DOHH2 (cell line): Measurements from ENCODE around the gene EZR.
A peak's percentile ranks its signal among the peaks of the same experiment; 100 is the strongest.

ENCODE experiments used
- H3F3A ChIP-seq: fragments of 200-600 bp; sonication (generic), shearing (Covaris generic); 2 replicates; pipeline ENCODE4 v1.6.0; 2016; ENCODE audit warnings: antibody characterized with exemption, mild to moderate bottlenecking; ENCODE audit not compliant: control insufficient read depth, insufficient read depth
- H3K27ac ChIP-seq: fragments of 200-600 bp; sonication (generic); 2 replicates; pipeline ENCODE4 v1.5.1; 2014; ENCODE audit warnings: low read depth, mild to moderate bottlenecking, low read length, moderate library complexity
- H3K27me3 ChIP-seq: fragments of 200-600 bp; sonication (generic); 2 replicates; pipeline ENCODE4 v1.6.1; 2014; ENCODE audit warnings: mild to moderate bottlenecking, low read length, mixed read lengths; ENCODE audit not compliant: control insufficient read depth
- H3K36me3 ChIP-seq: fragments of 200-600 bp; sonication (generic); 2 replicates; pipeline ENCODE4 v1.6.1; 2014; ENCODE audit warnings: mild to moderate bottlenecking, low read length, moderate library complexity, mixed read lengths; ENCODE audit not compliant: control insufficient read depth
- H3K4me1 ChIP-seq: fragments of 200-600 bp; sonication (generic); 2 replicates; pipeline ENCODE4 v1.6.1; 2014; ENCODE audit warnings: mild to moderate bottlenecking, low read length, mixed read lengths; ENCODE audit not compliant: control insufficient read depth
- H3K4me2 ChIP-seq: fragments of 200-600 bp; sonication (generic); 2 replicates; pipeline ENCODE4 v1.6.0; 2014; ENCODE audit warnings: mild to moderate bottlenecking, low read length, moderate library complexity
- H3K4me3 ChIP-seq: fragments of 200-600 bp; sonication (generic); 2 replicates; pipeline ENCODE4 v1.5.1; 2014; ENCODE audit warnings: mild to moderate bottlenecking, low read length, mixed read lengths
- H3K79me2 ChIP-seq: fragments of 200-600 bp; sonication (generic); 2 replicates; pipeline ENCODE4 v1.6.1; 2014; ENCODE audit warnings: mild to moderate bottlenecking, low read length, mixed read lengths; ENCODE audit not compliant: control insufficient read depth
- H3K9me2 ChIP-seq: fragments of 200-600 bp; sonication (generic); replicated peaks from 2 replicates; pipeline ENCODE4 v1.6.1; 2014; ENCODE audit warnings: mild to moderate bottlenecking, low read length, mixed read lengths; ENCODE audit not compliant: control insufficient read depth
- H3K9me3 ChIP-seq: fragments of 200-600 bp; sonication (generic); 2 replicates; pipeline ENCODE4 v1.6.1; 2014; ENCODE audit warnings: antibody characterized with exemption, low read length, mixed read lengths; ENCODE audit not compliant: control insufficient read depth, insufficient read depth
- H4K20me1 ChIP-seq: fragments of 200-600 bp; sonication (generic); 2 replicates; pipeline ENCODE4 v1.6.0; 2014; ENCODE audit warnings: low read depth, mild to moderate bottlenecking, antibody characterized with exemption, low read length, moderate library complexity; ENCODE audit not compliant: control insufficient read depth, insufficient read depth
- EZH2phosphoT487 ChIP-seq: fragments of 200-600 bp; sonication (generic); IDR thresholded peaks from 2 replicates; pipeline ENCODE4 v1.6.1; 2017; ENCODE audit warnings: borderline replicate concordance, mild to moderate bottlenecking, antibody characterized with exemption, low read length, moderate library complexity, mixed read lengths
- TF ChIP-seq, protein P1 (sequence below): fragments of 200-600 bp; sonication (generic); IDR thresholded peaks from one replicate; pipeline ENCODE4 v1.5.1; 2014; ENCODE audit warnings: antibody characterized with exemption, mild to moderate bottlenecking, low read depth, low read length; ENCODE audit not compliant: poor library complexity, severe bottlenecking

The EZR gene

DNA sequence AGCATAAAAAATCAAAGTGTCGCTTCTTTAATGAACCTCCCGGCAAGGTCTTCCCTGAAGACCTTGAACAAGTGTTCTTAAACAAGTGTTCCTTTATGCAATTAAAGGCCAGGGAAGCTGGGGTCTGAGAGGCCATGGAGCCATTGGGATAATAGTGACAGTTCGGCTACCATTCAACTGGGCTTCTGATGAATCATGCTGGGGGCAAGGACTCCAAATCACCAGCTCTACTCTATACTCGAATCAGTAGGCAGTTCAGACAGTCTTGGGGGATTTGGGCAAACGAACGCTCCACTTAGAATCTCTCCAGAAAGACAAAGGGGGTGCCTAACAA, 34.7 kb upstream of the EZR start:
- Histone ChIP-seq H3K36me3 (no peaks in the 10 kb centered on the region), H3K4me1 (peaks cover 89% of the 10 kb centered on the region), H3K79me2 (peaks cover 12% of the 10 kb centered on the region), H3K4me2 (peak overlapping the region; percentile 84), H4K20me1 (no peaks in the 10 kb centered on the region), H3K27ac (peak overlapping the region; percentile 85), H3F3A (peaks cover 4% of the 10 kb centered on the region), H3K4me3 (peak overlapping the region; percentile 70), H3K27me3 (no peaks in the 10 kb centered on the region), H3K9me2 (no peaks in the 10 kb centered on the region), H3K9me3 (no peaks in the 10 kb centered on the region)
- TF ChIP-seq EZH2phosphoT487, result no peak
- TF ChIP-seq, protein P1, sequence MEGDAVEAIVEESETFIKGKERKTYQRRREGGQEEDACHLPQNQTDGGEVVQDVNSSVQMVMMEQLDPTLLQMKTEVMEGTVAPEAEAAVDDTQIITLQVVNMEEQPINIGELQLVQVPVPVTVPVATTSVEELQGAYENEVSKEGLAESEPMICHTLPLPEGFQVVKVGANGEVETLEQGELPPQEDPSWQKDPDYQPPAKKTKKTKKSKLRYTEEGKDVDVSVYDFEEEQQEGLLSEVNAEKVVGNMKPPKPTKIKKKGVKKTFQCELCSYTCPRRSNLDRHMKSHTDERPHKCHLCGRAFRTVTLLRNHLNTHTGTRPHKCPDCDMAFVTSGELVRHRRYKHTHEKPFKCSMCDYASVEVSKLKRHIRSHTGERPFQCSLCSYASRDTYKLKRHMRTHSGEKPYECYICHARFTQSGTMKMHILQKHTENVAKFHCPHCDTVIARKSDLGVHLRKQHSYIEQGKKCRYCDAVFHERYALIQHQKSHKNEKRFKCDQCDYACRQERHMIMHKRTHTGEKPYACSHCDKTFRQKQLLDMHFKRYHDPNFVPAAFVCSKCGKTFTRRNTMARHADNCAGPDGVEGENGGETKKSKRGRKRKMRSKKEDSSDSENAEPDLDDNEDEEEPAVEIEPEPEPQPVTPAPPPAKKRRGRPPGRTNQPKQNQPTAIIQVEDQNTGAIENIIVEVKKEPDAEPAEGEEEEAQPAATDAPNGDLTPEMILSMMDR, result no peak

DNA sequence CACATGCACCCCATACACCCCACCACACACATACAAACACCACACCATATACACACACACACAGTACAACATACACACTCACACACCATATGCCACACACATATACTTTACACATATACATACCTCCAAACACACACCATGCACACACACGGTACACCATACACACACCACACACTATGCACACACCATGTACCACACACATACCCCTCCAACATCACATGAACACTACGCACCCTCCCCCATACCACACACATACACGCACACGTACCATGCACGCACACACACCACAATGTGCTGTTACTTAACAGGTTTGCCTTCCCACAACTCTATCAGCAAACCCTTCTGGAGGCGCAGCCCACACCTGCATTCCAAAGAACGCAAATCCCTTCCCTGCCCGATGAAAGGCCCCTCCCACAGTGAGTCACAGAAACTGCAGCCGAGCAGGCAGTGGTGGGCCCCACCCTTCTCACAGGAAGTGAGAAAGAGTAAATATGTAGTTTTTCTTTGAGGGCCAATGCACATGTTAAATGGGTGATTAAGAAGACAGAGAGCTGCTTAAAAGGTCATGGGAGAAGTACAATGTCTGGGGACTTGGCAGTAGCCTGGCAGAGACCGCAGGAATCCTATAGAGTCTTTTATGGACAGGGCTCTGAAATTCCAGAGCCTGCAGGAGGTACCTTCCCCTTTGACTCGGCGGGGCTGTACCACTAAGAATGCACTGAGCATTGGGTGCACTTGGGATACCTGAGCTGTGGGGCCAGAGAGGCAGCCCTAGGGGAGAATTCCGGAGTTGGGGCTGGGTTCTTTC, 34.1 kb upstream of the EZR start:
- Histone ChIP-seq H3K27me3 (no peaks in the 10 kb centered on the region), H4K20me1 (no peaks in the 10 kb centered on the region), H3K4me2 (peak overlapping the region; percentile 84), H3K4me1 (peaks cover 83% of the 10 kb centered on the region), H3K9me3 (no peaks in the 10 kb centered on the region), H3K4me3 (peak overlapping the region; percentile 70), H3K9me2 (no peaks in the 10 kb centered on the region), H3K27ac (peak overlapping the region; percentile 85), H3K79me2 (peaks cover 12% of the 10 kb centered on the region), H3K36me3 (no peaks in the 10 kb centered on the region), H3F3A (peaks cover 4% of the 10 kb centered on the region)
- no peak for TF ChIP-seq EZH2phosphoT487
- TF ChIP-seq, protein P1, result no peak

DNA sequence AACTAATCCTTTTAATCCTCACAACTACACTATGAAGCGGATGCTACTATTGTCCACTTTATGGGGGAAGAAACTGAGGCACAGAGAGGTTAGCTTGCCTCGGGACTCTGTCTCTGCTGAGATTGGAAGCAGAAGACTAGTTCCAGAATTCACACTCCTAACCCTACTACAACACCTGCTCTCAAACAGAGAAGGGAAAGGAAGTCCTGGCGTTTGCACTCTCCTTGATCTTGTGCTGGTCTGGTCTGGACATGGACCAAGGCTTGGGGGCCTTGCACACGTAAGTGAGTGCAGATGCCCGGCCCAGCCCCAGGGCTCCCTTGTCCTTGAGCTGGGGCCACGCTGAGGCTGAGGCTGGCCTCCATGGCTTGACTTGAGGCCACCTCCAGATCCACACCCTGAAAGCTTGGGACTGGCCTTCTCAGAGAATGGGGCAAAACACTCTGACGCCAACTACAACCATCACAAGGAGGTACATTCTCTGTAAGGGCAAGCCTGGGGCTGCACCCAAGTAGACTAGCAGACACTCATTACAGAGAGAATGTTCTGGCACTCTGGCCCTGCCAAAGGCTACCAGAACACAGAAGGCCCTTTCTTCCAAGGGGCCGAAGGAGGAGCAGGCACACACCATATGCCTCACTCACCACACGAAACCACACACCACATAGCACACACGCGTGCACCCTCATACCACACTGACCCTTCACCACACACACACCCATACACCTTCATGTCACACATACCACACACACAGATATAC, 33.3 kb upstream of the EZR start:
- H3K27ac ChIP-seq, result peak overlapping the region; percentile 85

More for the DNA sequence above, 33.3 kb upstream of the EZR start:
- Histone ChIP-seq H3K79me2 (peaks cover 12% of the 10 kb centered on the region), H3F3A (peaks cover 4% of the 10 kb centered on the region), H3K36me3 (no peaks in the 10 kb centered on the region), H4K20me1 (no peaks in the 10 kb centered on the region), H3K9me2 (no peaks in the 10 kb centered on the region), H3K4me1 (peaks cover 76% of the 10 kb centered on the region), H3K4me2 (peak overlapping the region; percentile 84), H3K4me3 (peak overlapping the region; percentile 70), H3K27me3 (no peaks in the 10 kb centered on the region), H3K9me3 (no peaks in the 10 kb centered on the region)
- no peak for TF ChIP-seq EZH2phosphoT487
- TF ChIP-seq, protein P1, result no peak
